Thyroid gland (tissue), 4 donors: ENCODE results near the gene HLA-DMB. TPM values are rescaled to one million over a fixed set of nuclear protein-coding genes. Genes with fewer than 3 reads are reported as not detected.
A peak's percentile ranks its signal among the peaks of the same experiment; 100 is the strongest.

Experiments
- DNase-seq, 2 donors: peaks; one replicate each; pipeline ENCODE4 v3.0.0-alpha.2; 2019
- H3K27ac ChIP-seq, 3 donors: fragments of 200-600 bp; sonication (generic); 1 replicate in 2 of 3; 2 replicates in 1 of 3; pipeline ENCODE4 v1.5.1; 2016 to 2019; ENCODE audit warnings: mild to moderate bottlenecking in 1 of 3, moderate library complexity in 1 of 3
- H3K27me3 ChIP-seq: fragments of 200-600 bp; sonication (generic); one replicate; pipeline ENCODE4 v1.5.1; 2019
- H3K36me3 ChIP-seq, 2 donors: fragments of 200-600 bp; sonication (generic); one replicate each; pipeline ENCODE4 v1.5.1; 2016 to 2019
- H3K4me1 ChIP-seq, 2 donors: fragments of 200-600 bp; sonication (generic); one replicate each; pipeline ENCODE4 v1.5.1; 2017 to 2019
- H3K4me3 ChIP-seq, 3 donors: fragments of 200-600 bp; sonication (generic); replicated peaks in 1 of 3; 1 replicate in 2 of 3; 2 replicates in 1 of 3; pipeline ENCODE4 v1.5.1; 2016; ENCODE audit warnings: mild to moderate bottlenecking in 1 of 3
- H3K9me3 ChIP-seq: fragments of 200-600 bp; sonication (generic); one replicate; pipeline ENCODE4 v1.5.1; 2017
- CTCF ChIP-seq, 6 experiments: fragments of 200-600 bp in 3 of 6; fragments of 450-650 bp in 3 of 6; sonication (generic) in 3 of 6; IDR thresholded peaks; one replicate each; pipeline ENCODE4 v1.5.1; 2016 to 2019; ENCODE audit warnings: antibody characterized with exemption in 6 of 6, mild to moderate bottlenecking in 2 of 6, inconsistent platforms in 1 of 6, moderate library complexity in 1 of 6
- POLR2A ChIP-seq, 2 donors: fragments of 450-650 bp; IDR thresholded peaks; one replicate each; pipeline ENCODE4 v1.6.1; 2017; ENCODE audit warnings: antibody characterized with exemption in 2 of 2, mild to moderate bottlenecking in 2 of 2, moderate library complexity in 1 of 2
- WGBS, 2 donors: methylation state at CpG; one replicate each; pipeline ENCODE4 v1.1.5; 2017; 5-methylcytosine and 5-hydroxymethylcytosine counted together
- intact Hi-C: fragments of 100-400 bp; cut with DNase I; formaldehyde crosslinking; loops from one replicate; pipeline ENCODE4 v1.15.1; 2023
- total RNA-seq, 4 donors: library from RNA; depleted of rRNA; stranded (reverse); fragments of >200 nt; gene quantifications; one replicate each; pipeline ENCODE4 v1.2.3, GENCODE V29; 2016

Gene HLA-DMB
- total RNA-seq, 4 donors from 2014 or later = 34.7 to 82.9 (median 51.3) TPM

DNA sequence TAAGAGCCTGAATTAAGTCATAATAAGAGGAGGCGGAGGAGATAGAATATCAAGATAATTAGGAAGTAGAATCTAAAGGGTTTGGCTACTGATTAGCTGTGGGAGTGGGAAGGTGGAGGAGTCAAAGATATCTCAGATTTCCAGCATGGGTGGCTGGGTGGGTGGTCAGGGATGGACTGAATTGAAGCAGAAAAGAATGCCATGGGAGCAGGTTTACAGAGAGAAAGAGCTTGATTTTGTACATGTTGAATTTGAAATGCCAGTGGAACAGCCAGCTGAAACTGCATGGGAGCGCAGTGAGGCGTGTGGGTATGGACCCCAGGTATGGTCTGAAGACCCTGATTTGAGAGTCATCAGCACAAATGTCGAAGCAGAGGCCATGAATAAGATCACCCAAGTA is 13.4 kb upstream of the HLA-DMB start:
- DNase-seq = no peak
- Histone ChIP-seq H3K27me3 (no peaks in the 10 kb centered on the region), H3K27ac (no peak overlapping the region), H3K4me1 (peaks cover 3 to 9% of the 10 kb centered on the region in 2 donors), H3K4me3 (no peak overlapping the region), H3K9me3 (no peaks in the 10 kb centered on the region), H3K36me3 (no peaks in the 10 kb centered on the region)
- TF ChIP-seq POLR2A (IDR thresholded peaks at IDR 0.05) (no peak), CTCF (IDR thresholded peaks at IDR 0.05) (no peak)
- intact Hi-C loops = no loop called here
- 75 to 94% methylated on average over 4 of the region's 4 CpGs for WGBS, 2 donors

GRCh38 chr6:32953775-32954174 is 12.9 kb upstream of the HLA-DMB start:
- 79 to 86% methylated on average over 4 of the region's 4 CpGs for WGBS, 2 donors
- DNase-seq = no peak
- no peaks in the 10 kb centered on the region for H3K9me3 ChIP-seq
- peaks cover 3 to 9% of the 10 kb centered on the region in 2 donors for H3K4me1 ChIP-seq
- H3K27me3 ChIP-seq = no peaks in the 10 kb centered on the region
- intact Hi-C loops = no loop called here
- no peaks in the 10 kb centered on the region for H3K36me3 ChIP-seq
- TF ChIP-seq CTCF (IDR thresholded peaks at IDR 0.05) = no peak
- no peak for TF ChIP-seq POLR2A (IDR thresholded peaks at IDR 0.05)
- H3K4me3 ChIP-seq = no peak overlapping the region
- peak overlapping the region in 1 of 3 donors; percentile 67 for H3K27ac ChIP-seq

DNA sequence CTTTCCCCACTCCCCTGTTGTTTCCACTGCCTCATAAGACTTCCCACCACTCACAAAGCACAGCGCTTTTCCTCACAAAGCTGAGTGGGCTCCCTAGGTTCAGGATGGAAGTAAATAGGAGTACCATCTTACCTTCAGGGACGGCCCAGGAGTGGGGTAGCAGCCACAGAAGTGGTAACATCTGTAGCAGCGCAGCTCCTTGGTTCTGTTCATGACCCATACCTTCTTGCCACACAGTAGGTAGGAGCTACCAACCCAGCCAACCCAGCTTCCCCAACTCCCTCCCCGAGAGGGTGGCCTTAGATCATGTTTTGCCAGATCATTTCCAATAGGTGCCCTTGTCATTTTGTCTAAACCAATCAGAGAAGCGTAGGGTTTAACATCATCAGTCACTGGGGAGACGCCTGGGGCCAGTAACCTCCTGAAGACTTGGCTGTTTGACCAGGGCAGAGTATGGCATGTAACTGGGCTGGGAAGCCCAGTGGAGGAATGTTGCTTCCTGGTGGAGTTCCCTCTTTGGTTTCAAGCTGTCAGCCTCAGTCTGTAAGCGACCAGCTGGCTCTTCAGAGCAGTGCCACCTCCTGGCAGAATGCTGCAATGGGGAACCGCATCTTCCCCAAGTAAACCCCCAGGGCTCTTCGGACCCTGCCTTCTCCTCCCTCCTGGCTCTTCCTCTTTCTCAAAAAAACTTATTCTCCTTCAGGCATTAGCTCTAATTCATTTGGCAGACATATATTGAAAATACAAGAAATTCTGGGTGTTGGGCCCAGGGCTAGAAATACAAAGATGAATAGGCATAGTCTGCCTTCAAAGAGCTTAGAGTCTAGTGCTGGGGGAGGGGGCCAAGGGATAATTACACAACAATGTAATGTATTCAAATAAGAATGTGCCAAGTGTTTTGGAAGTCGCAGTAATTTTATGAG is 12.2 kb upstream of the HLA-DMB start, which contains the start of gene HLA-DMA:
HLA-DMA (minus strand) TSS at position 281 of the 923 bp plus-strand sequence; CDS start at position 220, 61 bp downstream.
- Histone ChIP-seq H3K4me3 (no peak within 1 kb of the TSS), H3K36me3 (no peaks in the 10 kb centered on the region), H3K27me3 (no peaks in the 10 kb centered on the region), H3K27ac (peak within 1 kb of the TSS; percentile 45 to 74 (median 67)), H3K9me3 (no peaks in the 10 kb centered on the region), H3K4me1 (peaks cover 3 to 9% of the 10 kb centered on the region in 2 donors)
- intact Hi-C loops = no loop called here
- WGBS, 2 donors = 31 to 49% methylated on average over 9 to 10 of the region's 10 CpGs
- TF ChIP-seq POLR2A (IDR thresholded peaks at IDR 0.05) (peak in 1 of 2 donors; percentile 71), CTCF (IDR thresholded peaks at IDR 0.05) (peak; percentile 41 to 83 (median 76))
- peak; percentile 89 to 91 for DNase-seq

- Histone ChIP-seq H3K36me3 (no peaks in the 10 kb centered on the region), H3K27me3 (no peaks in the 10 kb centered on the region), H3K27ac (no peak overlapping the region), H3K4me3 (no peak overlapping the region), H3K9me3 (no peaks in the 10 kb centered on the region), H3K4me1 (peaks cover 3 to 9% of the 10 kb centered on the region in 2 donors)
- TF ChIP-seq CTCF (IDR thresholded peaks at IDR 0.05) = no peak
- no peak for TF ChIP-seq POLR2A (IDR thresholded peaks at IDR 0.05)
- DNase-seq = no peak
- WGBS, 2 donors = 92% methylated on average over 8 of the region's 8 CpGs
- intact Hi-C loops = no loop called here
Observed at GRCh38 chr6:32950449-32950848, 9.6 kb upstream of the HLA-DMB start.

DNA sequence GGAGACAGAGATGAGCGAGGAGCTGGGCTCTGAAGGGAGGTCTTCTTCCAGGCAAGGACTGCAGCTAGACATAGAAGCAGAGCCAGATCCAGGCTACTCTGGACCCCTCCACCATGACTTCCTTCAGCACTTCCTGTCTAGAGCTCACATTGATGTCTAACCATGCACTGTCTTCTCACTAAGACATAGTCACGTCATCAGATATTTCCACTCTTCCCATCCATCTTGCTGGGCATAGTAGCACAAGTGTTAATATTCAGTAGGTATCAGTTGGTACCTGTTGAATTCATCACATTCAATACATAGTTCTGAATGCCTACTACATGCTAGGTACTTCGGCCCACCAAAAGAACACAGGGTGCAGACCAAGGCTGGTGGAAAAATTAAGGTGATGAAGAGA is 9.2 kb upstream of the HLA-DMB start:
- intact Hi-C loops = no loop called here
- H3K36me3 ChIP-seq = no peaks in the 10 kb centered on the region
- no peak for DNase-seq
- no peaks in the 10 kb centered on the region for H3K27me3 ChIP-seq
- no peak for TF ChIP-seq POLR2A (IDR thresholded peaks at IDR 0.05)
- no peak for TF ChIP-seq CTCF (IDR thresholded peaks at IDR 0.05)
- H3K4me1 ChIP-seq = peaks cover 6 to 11% of the 10 kb centered on the region in 2 donors
- H3K9me3 ChIP-seq = no peaks in the 10 kb centered on the region
- no peak overlapping the region for H3K4me3 ChIP-seq
- H3K27ac ChIP-seq = no peak overlapping the region
- 74 to 82% methylated on average over 3 of the region's 3 CpGs for WGBS, 2 donors
